ENCODE data around the gene TCEA3.

Gene TCEA3

GRCh38 chr1:23424293-23425192 lies at the start of gene TCEA3:
TCEA3 (minus strand) TSS chr1:23424748; CDS start chr1:23424633, 115 bp downstream.
- Histone ChIP-seq H3K4me1 (ENCODE audit: insufficient read depth, low read length) (peaks cover 9% of the 10 kb centered on the region; the same call in 1 of the 2 replicates), H3K9me3 (ENCODE audit: control insufficient read depth, insufficient read depth, low read length) (no peaks in the 10 kb centered on the region), H3K9ac (ENCODE audit: low read depth, low read length) (peak within 1 kb of the TSS; percentile 60), H3K36me3 (ENCODE audit: insufficient read depth, low read length) (peaks cover 2% of the 10 kb centered on the region; the same call in 1 of the 2 replicates)

DNA sequence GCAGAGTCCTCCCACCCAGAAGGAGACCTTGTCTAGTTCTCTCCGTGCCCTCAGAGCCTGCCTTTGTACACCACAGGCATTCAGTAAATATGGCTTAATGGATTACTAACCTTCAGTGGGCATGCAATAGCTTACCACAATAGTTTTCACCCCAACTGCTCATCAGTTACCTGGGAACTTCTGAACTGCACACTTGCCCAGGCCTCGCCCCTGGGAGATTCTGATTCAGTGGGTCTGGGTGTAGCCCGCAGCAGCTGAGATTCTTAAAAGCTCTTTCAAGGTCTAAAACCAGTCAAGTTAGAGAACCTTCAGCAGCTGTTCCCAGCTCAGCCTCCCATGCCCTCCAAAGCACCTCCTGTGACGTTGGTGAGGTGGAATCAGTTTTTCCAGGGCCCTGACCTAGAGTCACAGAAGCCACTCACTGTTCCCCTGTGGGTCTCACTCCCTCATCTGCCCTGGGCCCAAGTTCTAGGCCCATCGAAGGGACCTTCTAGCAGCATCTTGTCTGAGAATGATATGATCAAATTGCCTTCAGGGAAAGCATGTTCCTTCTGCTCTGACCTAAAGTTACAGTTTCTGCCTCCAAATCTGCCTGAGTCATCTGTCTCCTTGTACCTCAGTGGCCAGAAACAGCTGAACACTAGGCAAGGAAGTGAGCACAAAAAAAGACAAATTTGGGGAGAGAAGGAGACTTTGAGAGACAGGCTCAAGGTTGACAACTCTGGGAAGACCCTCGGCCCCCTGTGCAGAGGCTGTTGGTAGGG lies 48.7 kb upstream of the TCEA3 start:
- H3K9me3 ChIP-seq (ENCODE audit: control insufficient read depth, insufficient read depth, low read length), result no peaks in the 10 kb centered on the region
- H3K36me3 ChIP-seq (ENCODE audit: insufficient read depth, low read length), result no peaks in the 10 kb centered on the region
- no peak overlapping the region for H3K9ac ChIP-seq (ENCODE audit: low read depth, low read length)
- H3K4me1 ChIP-seq (ENCODE audit: insufficient read depth, low read length), result peaks cover 4% of the 10 kb centered on the region

GRCh38 chr1:23472351-23473036 lies 47.9 kb upstream of the TCEA3 start:
- H3K9me3 ChIP-seq (ENCODE audit: control insufficient read depth, insufficient read depth, low read length), result no peaks in the 10 kb centered on the region
- no peak overlapping the region for H3K9ac ChIP-seq (ENCODE audit: low read depth, low read length)
- no peaks in the 10 kb centered on the region for H3K36me3 ChIP-seq (ENCODE audit: insufficient read depth, low read length)
- H3K4me1 ChIP-seq (ENCODE audit: insufficient read depth, low read length), result peaks cover 4% of the 10 kb centered on the region

DNA sequence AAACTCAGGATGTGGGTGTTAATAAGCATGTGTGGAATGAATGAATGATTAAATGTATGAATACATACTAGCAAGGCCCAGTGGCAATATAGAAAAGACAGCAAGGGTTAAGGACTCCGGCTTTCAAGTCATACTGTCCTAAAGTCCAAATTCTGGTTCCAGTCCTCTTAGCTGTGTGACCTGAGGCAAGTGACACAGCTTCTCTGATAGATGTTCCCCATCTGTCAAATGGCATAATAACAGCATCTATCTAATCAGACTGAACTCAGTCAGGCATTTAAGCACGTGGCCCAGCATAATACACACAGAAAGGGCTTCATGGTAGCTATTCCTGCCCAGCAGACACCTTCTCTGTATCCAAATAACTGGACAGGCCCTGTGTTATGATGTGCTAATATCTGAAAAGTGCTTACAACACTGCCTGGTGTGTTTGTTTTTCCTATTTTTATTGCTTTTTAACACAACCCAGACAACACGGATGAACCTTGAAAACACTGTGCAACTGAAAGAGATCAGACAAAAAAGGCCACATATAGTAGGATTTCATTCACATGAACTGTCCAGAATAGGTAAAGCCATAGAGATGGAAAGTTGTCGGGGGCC lies 47.0 kb upstream of the TCEA3 start:
- no peaks in the 10 kb centered on the region for H3K36me3 ChIP-seq (ENCODE audit: insufficient read depth, low read length)
- H3K9me3 ChIP-seq (ENCODE audit: control insufficient read depth, insufficient read depth, low read length), result no peaks in the 10 kb centered on the region
- peaks cover 4% of the 10 kb centered on the region for H3K4me1 ChIP-seq (ENCODE audit: insufficient read depth, low read length)
- no peak overlapping the region for H3K9ac ChIP-seq (ENCODE audit: low read depth, low read length)

DNA sequence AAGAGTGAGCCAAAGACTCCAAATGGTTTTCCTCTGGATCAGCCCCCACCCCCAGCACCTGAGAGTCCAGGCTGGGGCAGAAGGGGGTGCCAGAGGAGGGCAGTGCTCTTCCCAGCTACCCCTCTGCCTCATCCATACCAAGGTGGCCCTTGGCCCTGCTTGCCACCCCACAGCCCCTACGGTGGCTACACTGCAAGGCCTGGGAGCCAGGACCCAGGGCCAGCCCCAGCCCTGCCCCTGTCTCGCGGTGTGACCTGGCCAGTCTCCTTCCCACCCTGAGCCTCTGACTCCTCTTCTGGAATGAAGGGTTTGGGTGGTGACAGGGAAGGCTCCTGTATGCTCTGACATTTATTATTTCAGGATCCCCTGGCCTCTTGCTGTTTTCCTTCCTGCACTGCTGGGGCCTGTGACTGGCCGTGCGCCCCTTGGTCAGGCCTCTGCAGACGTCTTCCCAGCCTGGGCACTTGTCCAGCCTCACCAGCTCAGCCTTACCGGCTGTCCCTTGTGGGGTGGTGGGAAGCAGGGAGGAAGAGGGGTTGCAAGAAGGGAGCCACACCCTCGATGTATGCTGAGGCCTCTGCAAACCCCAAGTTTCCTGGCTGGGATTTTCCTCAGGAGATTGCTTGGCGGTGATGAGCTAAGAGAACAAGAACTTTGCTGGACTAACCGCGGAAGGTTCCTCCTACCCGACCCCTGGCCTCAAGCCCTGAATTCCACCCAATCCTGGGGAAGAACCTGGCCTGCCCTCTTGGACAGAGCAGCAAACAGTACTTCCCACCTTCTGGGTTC lies 45.9 kb upstream of the TCEA3 start:
- no peak overlapping the region for H3K9ac ChIP-seq (ENCODE audit: low read depth, low read length)

GRCh38 chr1:23469372-23469982 lies 44.9 kb upstream of the TCEA3 start:
- no peak overlapping the region for H3K9ac ChIP-seq (ENCODE audit: low read depth, low read length)
- no peaks in the 10 kb centered on the region; the same call in 1 of the 2 replicates for H3K4me1 ChIP-seq (ENCODE audit: insufficient read depth, low read length)
- H3K9me3 ChIP-seq (ENCODE audit: control insufficient read depth, insufficient read depth, low read length), result no peaks in the 10 kb centered on the region
- no peaks in the 10 kb centered on the region for H3K36me3 ChIP-seq (ENCODE audit: insufficient read depth, low read length)

More for the DNA sequence above, 45.9 kb upstream of the TCEA3 start:
- Histone ChIP-seq H3K4me1 (ENCODE audit: insufficient read depth, low read length) (peaks cover 4% of the 10 kb centered on the region), H3K36me3 (ENCODE audit: insufficient read depth, low read length) (no peaks in the 10 kb centered on the region), H3K9me3 (ENCODE audit: control insufficient read depth, insufficient read depth, low read length) (no peaks in the 10 kb centered on the region)

DNA sequence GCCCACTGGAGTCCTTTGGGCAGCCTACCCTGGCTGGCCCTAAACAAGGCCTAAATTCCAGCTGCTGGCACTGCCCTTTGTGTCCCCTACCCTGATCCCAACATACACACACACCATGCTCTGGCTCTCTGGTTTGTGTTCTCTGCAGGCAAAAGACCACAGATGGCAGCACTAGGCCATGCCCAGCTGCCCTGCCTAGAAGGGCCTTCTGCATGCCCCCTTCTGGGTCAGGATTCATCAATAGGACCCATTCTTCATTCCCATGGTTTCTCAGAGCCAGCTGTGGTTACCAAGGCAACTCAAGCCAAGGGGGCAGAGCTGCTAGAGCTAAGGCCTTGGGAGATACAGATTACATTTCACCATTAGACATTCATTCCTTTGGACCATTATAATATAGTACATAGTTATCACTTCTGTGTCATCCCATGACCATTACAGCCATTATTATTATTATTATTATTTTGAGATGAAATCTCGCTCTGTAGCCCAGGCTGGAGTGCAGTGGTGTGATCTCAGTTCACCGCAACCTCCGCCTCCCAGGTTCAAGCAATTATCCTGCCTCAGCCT lies 42.0 kb upstream of the TCEA3 start:
- Histone ChIP-seq H3K9me3 (ENCODE audit: control insufficient read depth, insufficient read depth, low read length) (no peaks in the 10 kb centered on the region), H3K9ac (ENCODE audit: low read depth, low read length) (no peak overlapping the region), H3K36me3 (ENCODE audit: insufficient read depth, low read length) (no peaks in the 10 kb centered on the region), H3K4me1 (ENCODE audit: insufficient read depth, low read length) (no peaks in the 10 kb centered on the region; the same call in 1 of the 2 replicates)

GRCh38 chr1:23463286-23463685 lies 38.7 kb upstream of the TCEA3 start:
- Histone ChIP-seq H3K4me1 (ENCODE audit: insufficient read depth, low read length) (no peaks in the 10 kb centered on the region), H3K36me3 (ENCODE audit: insufficient read depth, low read length) (no peaks in the 10 kb centered on the region), H3K9ac (ENCODE audit: low read depth, low read length) (no peak overlapping the region), H3K9me3 (ENCODE audit: control insufficient read depth, insufficient read depth, low read length) (no peaks in the 10 kb centered on the region)

DNA sequence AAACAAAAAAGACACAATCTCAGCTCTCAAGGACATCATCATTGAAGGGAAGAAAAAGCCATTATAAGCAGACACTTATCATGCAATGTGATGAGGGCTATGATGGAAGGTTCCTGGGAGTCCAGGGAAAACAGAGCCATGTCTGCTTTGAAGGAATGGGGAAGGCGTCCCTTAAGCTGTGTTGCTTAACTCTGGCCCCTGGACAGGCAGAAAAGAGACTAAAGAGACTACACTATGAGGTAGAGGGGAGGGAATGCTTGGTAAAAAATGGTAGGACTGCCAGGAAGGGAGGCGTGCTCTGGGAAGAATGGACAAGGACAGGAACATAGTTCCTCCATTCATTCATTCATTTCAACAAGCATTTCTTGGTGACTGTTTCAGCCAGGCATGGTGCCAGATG lies 38.2 kb upstream of the TCEA3 start:
- Histone ChIP-seq H3K36me3 (ENCODE audit: insufficient read depth, low read length) (no peaks in the 10 kb centered on the region), H3K9me3 (ENCODE audit: control insufficient read depth, insufficient read depth, low read length) (no peaks in the 10 kb centered on the region), H3K4me1 (ENCODE audit: insufficient read depth, low read length) (no peaks in the 10 kb centered on the region), H3K9ac (ENCODE audit: low read depth, low read length) (no peak overlapping the region)

DNA sequence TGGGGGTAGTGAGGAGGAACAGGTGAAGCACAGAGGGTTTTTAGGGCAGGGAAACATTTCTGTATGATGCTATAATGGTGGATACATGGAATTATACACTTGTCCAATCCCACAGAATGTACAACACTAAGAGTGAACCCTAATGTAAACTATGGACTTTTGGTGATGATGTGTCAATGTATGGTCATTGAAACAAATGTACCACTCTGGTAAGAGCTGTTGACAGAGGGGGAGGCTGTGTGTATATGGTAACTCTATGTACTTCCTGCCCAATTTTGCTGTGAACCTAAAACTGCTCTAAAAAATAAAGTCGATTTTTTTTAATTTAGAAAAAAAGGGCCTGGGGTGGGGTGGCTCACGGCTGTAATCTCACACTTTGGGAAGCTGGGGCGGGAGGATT lies 36.5 kb upstream of the TCEA3 start:
- no peak overlapping the region for H3K9ac ChIP-seq (ENCODE audit: low read depth, low read length)
- H3K9me3 ChIP-seq (ENCODE audit: control insufficient read depth, insufficient read depth, low read length), result no peaks in the 10 kb centered on the region
- H3K4me1 ChIP-seq (ENCODE audit: insufficient read depth, low read length), result no peaks in the 10 kb centered on the region
- no peaks in the 10 kb centered on the region for H3K36me3 ChIP-seq (ENCODE audit: insufficient read depth, low read length)

DNA sequence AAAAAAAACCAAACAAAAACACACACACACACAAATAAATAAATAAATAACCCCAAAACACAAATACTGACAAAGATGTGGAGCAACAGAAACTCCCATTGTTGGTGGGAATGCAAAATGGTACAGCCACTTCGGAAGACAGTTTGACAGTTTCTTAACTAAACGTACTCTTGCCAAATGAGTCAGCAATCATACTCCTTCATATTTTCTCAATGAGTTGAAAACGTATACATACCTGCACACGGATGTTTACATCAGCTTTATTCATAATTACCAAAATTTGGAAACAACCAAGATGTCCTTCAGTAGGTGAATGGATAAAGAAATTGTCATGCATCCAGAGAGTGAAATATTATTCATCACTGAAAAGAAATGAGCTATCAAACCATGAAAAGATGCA lies 36.0 kb upstream of the TCEA3 start:
- no peak overlapping the region for H3K9ac ChIP-seq (ENCODE audit: low read depth, low read length)
- H3K36me3 ChIP-seq (ENCODE audit: insufficient read depth, low read length), result no peaks in the 10 kb centered on the region
- H3K4me1 ChIP-seq (ENCODE audit: insufficient read depth, low read length), result no peaks in the 10 kb centered on the region
- no peaks in the 10 kb centered on the region for H3K9me3 ChIP-seq (ENCODE audit: control insufficient read depth, insufficient read depth, low read length)

DNA sequence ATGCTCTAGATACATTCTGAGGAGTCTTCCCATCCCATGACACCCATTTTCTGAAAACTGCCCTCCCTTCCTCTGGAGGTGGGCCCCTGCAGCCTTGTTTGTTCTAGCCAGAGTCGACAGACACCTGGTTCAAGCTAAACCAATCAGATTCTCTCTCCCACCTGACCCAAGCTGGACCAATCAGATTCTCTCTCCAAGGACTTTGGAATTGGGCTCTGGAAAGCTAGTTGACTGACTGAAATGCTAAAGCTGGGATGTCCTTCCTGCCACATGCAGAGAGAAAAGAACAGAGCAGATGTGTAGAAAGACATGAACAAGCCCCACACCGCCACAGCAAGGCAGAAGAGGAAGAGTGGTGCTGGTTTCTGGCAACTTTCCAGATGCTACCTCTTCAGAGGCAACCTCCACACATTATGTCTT lies 34.8 kb upstream of the TCEA3 start:
- Histone ChIP-seq H3K36me3 (ENCODE audit: insufficient read depth, low read length) (0 out of 2 replicates have a peak, but pooled peaks cover 2% of the 10 kb centered on the region), H3K4me1 (ENCODE audit: insufficient read depth, low read length) (no peaks in the 10 kb centered on the region), H3K9me3 (ENCODE audit: control insufficient read depth, insufficient read depth, low read length) (no peaks in the 10 kb centered on the region), H3K9ac (ENCODE audit: low read depth, low read length) (no peak overlapping the region)

DNA sequence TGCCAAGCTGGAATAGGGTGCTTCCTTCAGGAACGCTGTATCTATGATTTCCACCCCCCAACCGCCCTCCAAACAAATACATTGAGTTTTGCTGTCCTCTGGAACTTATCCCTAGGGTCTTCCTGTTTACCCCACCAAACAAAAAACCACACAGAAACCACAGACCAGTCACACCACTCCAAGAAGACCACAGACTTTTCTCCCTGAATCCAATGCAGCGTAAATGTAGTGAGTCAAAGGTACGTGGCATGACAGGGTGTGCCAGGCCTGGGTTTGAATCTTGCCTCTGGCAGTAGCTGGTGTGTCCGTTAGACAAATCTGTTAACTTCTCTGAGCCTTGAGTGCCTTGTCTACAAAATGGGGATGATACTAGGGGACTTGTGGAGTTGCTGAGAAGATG lies 31.7 kb upstream of the TCEA3 start:
- Histone ChIP-seq H3K36me3 (ENCODE audit: insufficient read depth, low read length) (0 out of 2 replicates have a peak, but pooled peaks cover 3% of the 10 kb centered on the region), H3K9ac (ENCODE audit: low read depth, low read length) (no peak overlapping the region), H3K9me3 (ENCODE audit: control insufficient read depth, insufficient read depth, low read length) (no peaks in the 10 kb centered on the region), H3K4me1 (ENCODE audit: insufficient read depth, low read length) (no peaks in the 10 kb centered on the region)
